Activated CD4-positive, alpha-beta T cell treated with anti-CD3 and anti-CD28 coated beads, Interleukin-2, Interleukin-4, amounts not matched to agents 100 ng/mL and 50 ng/mL, durations not matched to agents 16 hours and 8 hours (primary cell): ENCODE measurements around the gene ABHD4.
"Not testable (repeated sequence)": the region's sequence is repeated elsewhere in the genome, so short reads cannot be mapped to it uniquely, and the experiment has no call there.

ENCODE experiments used
- DNase-seq: peaks from one replicate; pipeline ENCODE4 v3.0.0-alpha.2; 2020; ENCODE audit warnings: low spot score

The ABHD4 gene

GRCh38 chr14:22561661-22562579 is 36.2 kb upstream of the ABHD4 start:
- peak; percentile 82 for DNase-seq

DNA sequence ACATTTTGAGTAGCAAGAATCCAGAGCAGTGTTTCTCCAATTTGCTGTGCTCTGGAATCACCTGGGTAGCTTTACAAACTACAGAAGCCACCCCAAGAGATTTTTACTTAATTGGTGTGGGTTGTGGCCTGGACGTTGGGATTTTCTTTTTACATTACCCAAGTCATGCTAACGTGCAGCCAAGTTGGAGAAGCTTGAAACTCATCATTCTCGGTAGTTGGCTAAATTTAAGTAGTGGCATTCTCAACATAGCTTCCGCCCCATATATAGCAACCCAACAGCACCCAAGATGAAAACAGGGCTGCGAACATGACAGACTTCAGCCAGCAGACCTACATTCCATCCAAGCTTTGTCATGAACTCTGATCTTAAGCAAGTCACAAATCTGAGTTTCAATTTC is 34.1 kb upstream of the ABHD4 start:
- DNase-seq: no peak

GRCh38 chr14:22564463-22564862 is 33.6 kb upstream of the ABHD4 start:
- no peak for DNase-seq

DNA sequence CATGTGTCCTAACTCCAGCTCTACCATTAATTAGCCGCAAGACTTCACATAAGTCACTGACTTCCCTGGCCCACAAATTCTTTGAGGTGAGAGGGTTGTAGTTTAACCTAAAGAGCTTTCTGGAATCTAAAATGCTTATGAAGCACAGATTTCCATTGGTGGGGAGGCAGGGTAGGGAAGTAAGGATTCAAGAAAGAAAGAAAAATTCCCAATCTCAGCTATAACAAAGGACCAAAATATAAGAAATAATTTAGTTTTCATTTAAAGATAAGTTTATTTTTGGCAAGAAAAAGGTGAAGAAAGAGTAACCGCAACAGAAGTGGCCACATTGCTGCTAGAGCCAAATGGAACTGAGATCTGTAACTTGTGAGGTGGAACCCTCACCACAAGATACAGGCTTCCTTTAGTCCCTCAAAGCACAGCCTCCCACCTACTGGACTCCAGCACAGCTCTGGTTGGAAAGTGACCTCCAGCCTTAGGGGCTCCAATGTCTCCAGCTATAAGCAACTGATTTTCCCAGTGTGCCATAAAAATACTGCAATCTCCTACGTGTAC is 32.6 kb upstream of the ABHD4 start:
- DNase-seq: no peak

GRCh38 chr14:22566266-22566665 is 31.8 kb upstream of the ABHD4 start:
- DNase-seq: not testable (repeated sequence)

GRCh38 chr14:22566845-22567244 is 31.3 kb upstream of the ABHD4 start:
- DNase-seq: no peak

GRCh38 chr14:22567437-22567836 is 30.7 kb upstream of the ABHD4 start:
- DNase-seq: no peak

- DNase-seq: no peak
Observed at GRCh38 chr14:22569106-22569736, 28.9 kb upstream of the ABHD4 start.

- no peak for DNase-seq
Observed at GRCh38 chr14:22569737-22570131, 28.4 kb upstream of the ABHD4 start.

DNA sequence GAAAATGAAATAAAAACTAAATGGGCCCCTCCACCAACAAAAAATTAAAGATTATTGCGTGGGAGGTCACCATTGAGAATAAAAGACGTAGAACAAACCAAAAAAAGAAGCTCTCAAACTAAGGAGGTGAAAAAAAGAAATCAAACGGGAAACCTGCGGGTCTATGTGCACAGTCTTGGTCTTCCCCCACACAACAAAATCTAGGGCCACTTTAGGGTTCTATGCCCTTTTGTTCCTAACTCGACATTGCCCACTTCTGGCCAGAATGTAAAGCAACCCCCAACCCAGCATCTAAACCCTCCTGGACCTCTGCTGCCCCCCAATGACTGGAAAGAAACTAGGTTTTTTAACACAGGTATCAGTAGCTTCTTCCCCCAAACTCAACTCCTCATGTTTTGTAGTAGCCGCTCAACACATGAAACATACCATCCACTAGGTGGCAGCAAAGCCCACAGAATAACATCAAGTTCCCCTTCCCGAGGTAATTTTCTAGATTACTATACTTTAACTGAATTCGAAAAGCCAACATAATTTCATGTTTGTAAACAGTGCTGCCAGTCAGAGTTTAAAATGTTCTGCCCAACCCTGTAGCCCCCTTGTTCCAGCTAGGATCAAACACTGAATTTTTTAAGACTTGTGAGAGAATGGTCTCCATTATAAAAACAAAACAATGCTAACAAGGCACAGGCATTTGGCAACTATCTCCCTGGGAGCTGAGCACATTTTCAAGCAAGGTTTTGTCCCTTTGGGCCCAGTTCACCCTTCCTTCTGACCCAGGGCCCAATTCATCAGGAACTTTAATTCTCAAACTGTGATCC is 27.8 kb upstream of the ABHD4 start:
- DNase-seq: peak; percentile 96

DNA sequence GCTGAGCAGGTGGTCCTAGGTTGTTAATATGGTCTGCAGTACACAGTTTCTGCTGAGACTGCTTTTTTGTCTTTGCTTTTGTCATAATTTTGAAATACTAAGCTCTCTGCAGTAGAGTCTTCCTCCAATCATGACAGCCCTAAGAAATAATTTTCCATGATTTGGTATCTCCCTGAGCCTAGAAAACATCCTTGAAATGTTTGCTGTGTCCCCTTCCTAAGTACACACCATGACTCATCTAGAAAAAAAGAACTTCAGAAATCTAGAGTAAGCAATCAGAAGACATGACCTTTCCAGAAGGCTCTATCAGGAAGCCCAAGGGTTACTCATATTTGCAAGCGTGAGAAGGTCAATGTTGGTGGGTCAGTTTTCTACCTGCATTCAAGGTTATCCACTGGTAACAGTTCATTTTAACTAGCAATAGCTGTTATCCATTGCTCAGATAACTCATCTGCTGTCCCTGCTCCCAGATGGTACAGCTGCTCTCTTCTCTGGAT is 25.5 kb upstream of the ABHD4 start:
- DNase-seq: no peak

- no peak for DNase-seq
Observed at GRCh38 chr14:22573804-22574203, 24.3 kb upstream of the ABHD4 start.

DNA sequence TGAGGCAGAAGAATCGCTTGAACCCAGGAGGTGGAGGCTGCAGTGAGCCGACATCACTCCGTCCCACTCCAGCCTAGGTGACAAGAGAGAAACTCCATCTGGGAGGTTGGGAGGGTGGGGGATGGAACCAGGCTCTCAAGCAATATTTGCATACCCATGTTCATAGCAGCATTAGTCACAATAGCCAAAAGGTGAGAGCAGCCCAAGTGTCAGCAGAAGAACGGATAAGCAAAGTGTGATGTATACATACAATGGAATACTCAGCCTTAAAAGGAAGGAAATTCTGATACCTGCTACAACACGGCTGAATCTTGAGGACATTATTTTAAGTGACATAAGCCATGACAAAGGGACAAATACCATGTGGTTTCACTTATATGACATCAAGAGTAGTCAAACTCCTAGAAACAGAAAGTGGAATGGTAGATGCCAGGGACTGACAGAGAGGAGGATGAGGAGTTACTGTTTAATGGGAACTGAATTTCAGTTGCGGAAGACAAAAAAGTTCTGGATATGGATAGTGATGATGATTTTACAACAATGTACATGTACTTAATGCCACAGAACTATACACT is 20.7 kb upstream of the ABHD4 start:
- no peak for DNase-seq

- DNase-seq: no peak
Observed at GRCh38 chr14:22579236-22579635, 18.9 kb upstream of the ABHD4 start.

GRCh38 chr14:22579881-22580280 is 18.2 kb upstream of the ABHD4 start:
- DNase-seq: no peak

DNA sequence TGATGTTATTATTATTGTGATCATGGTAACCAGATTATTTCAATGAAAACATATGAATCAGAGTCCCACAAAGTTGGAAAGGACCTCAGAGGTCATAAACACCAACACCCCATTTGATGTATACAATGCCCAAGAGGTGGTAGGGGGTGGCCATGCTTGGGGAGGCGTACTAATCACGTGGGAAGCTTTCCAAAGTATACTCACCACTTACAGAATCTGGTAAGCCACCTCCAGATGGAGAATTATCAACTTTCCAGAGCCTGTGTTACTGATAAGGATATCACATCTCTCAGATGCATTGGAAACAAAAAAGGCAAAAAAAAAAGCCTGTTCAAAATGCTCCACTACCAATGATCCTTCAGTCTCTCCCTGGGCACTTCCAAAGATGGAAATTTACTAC is 17.5 kb upstream of the ABHD4 start:
- no peak for DNase-seq

- no peak for DNase-seq
Observed at GRCh38 chr14:22583994-22584393, 14.1 kb upstream of the ABHD4 start.

GRCh38 chr14:22587247-22587646 is 10.9 kb upstream of the ABHD4 start:
- no peak for DNase-seq

DNA sequence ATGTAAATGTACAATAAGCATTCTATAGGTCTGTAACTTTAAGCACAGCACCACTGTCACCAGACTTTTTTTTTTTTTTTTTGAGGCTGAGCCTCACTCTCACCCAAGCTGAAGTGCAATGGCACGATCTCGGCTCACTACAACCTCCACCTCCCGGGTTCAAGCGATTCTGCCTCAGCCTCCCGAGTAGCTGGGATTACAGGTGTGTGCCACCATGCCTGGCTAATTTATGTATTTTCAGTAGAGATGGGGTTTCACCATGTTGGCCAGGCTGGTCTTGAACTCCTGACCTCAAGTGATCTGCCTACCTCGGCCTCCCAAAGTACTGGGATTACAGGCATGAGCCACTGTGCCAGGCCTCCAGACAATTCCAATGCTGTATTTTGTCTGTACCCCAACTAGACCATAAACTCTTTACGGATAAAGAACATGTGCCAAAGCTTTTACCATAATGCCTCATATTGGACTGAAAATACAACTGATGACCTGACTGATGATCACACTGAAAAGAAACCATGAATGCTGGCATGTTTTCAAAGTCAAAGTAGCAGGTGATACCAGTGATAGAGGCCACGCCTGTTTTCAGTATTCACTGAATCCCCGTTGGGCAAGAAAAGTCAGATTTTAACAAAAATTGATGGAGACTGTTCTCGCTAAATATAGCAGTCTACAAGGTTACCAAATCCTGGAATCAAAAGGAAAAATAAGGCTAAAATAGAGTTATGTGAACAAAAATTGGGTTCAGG is 10.2 kb upstream of the ABHD4 start:
- peak; percentile 45 for DNase-seq

DNA sequence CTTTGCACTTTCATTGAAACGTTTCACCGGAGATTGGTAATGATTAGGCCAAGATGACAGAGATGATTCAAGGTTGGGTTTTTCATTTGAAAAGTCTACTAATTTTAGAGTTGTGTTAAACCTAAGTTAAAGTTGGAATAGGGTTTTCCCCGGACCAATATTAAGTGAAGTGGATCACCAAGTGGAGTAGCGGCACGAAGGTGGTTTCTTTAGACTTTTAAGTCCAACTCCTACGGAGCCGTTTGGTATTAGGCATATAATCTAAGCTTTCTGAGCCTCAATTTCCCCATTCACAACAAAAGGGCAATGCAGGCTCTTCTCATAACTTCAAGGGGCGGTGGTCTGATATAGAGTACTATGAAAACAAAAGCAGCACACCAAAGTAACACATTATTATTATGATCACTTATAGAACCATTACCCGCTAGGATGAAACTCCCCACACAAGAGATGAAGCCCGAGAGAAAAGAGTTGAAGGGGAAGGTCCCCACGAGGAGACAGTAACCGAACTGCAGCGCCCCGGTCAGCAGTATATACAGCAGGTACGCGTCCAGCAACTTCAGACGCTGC is 9.5 kb upstream of the ABHD4 start:
- peak; percentile 57 for DNase-seq
